Sigmoid colon (tissue), 7 donors: ENCODE results near the gene IL1RAPL1. TPM values are rescaled to one million over a fixed set of nuclear protein-coding genes. Genes with fewer than 3 reads are reported as not detected.

Experiments
- DNase-seq: peaks from one replicate; pipeline ENCODE4 v3.0.0-alpha.2; 2019
- H3K27ac ChIP-seq, 4 donors: fragments of 200-600 bp; sonication (generic); one replicate each; pipeline ENCODE4 v1.5.1; 2016 to 2019; ENCODE audit warnings: mild to moderate bottlenecking in 1 of 4
- H3K27me3 ChIP-seq, 3 donors: fragments of 200-600 bp; sonication (generic); one replicate each; pipeline ENCODE4 v1.5.1; 2019; ENCODE audit warnings: mild to moderate bottlenecking in 1 of 3
- H3K36me3 ChIP-seq, 4 donors: fragments of 200-600 bp; sonication (generic); one replicate each; pipeline ENCODE4 v1.5.1; 2016 to 2019
- H3K4me1 ChIP-seq, 4 donors: fragments of 200-600 bp; sonication (generic); one replicate each; pipeline ENCODE4 v1.5.1; 2017 to 2019
- H3K4me3 ChIP-seq, 4 donors: fragments of 200-600 bp; sonication (generic); one replicate each; pipeline ENCODE4 v1.5.1; 2017 to 2019; ENCODE audit warnings: mild to moderate bottlenecking in 2 of 4, moderate library complexity in 1 of 4
- H3K9me3 ChIP-seq, 4 donors: fragments of 200-600 bp in 3 of 4; sonication (generic) in 3 of 4; one replicate each; pipeline versions ENCODE4 v1.5.1 to v1.6.1; 2013 to 2019
- EP300 ChIP-seq, 4 donors: sonication (generic); formaldehyde crosslinking; IDR thresholded peaks; one replicate each; pipeline ENCODE4 v1.6.1; 2017; ENCODE audit warnings: antibody characterized with exemption in 4 of 4
- POLR2A ChIP-seq, 2 donors: fragments of 450-650 bp; IDR thresholded peaks; one replicate each; pipeline ENCODE4 v1.6.1; 2016; ENCODE audit warnings: antibody characterized with exemption in 2 of 2, mild to moderate bottlenecking in 2 of 2, moderate library complexity in 2 of 2
- POLR2AphosphoS5 ChIP-seq, 4 donors: sonication (generic); formaldehyde crosslinking; IDR thresholded peaks; one replicate each; pipeline ENCODE4 v1.6.1; 2017; ENCODE audit warnings: antibody characterized with exemption in 4 of 4
- WGBS, 2 donors: extraction: QIAGEN DNeasy Blood & Tissue Kit; methylation state at CpG; one replicate each; pipeline ENCODE4 v1.1.7; 2013; 5-methylcytosine and 5-hydroxymethylcytosine counted together
- intact Hi-C: fragments of 100-400 bp; cut with DNase I; formaldehyde crosslinking; loops from one replicate; pipeline ENCODE4 v1.15.1; 2023
- polyA plus RNA-seq, 3 donors: library from polyadenylated mRNA; stranded (reverse); fragments of 200-250 nt; gene quantifications; one replicate each; pipeline ENCODE4 v1.2.3, GENCODE V29; 2013
- total RNA-seq, 4 donors: library from RNA; depleted of rRNA; stranded (reverse); fragments of >200 nt; gene quantifications; one replicate each; pipeline ENCODE4 v1.1.0, GENCODE V29; 2016
- TF ChIP-seq, protein P1 (sequence below), 4 experiments: fragments of 450-650 bp in 3 of 4; fragments of 200-600 bp in 1 of 4; IDR thresholded peaks; one replicate each; pipeline ENCODE4 v1.5.1; 2016 to 2019; ENCODE audit warnings: antibody characterized with exemption in 4 of 4, mild to moderate bottlenecking in 3 of 4, moderate library complexity in 2 of 4
- donor health status: healthy with polysubstance abuse.
- donor health status: Bipolar disorder and iron deficiency.
- donor health status: healthy.

IL1RAPL1 gene
- total and polyA plus RNA-seq, 7 donors: 0.07 to 2.5 (median 1.2) TPM; not detected in 2

DNA sequence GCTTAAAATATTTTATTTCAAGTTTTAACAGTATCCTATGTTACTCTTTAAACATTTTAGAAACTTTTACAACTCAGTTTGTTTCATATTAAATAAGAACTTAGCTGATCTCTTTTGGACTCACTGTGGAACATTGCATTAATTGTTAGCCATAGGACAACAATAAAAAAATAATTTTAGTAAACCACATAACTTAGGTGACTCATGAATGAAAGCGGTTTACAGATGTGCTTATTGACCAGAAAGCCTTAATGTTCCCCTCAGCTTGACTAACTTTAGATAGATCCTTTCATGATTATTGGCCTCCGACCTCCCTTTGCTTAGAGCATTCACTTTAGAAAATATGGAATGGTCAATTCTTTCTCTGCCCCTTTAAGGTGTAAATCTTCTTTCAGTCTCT is 844.6 kb downstream of the IL1RAPL1 start:
- TF ChIP-seq POLR2A (IDR thresholded peaks at IDR 0.05): no peak
- TF ChIP-seq, protein P1, sequence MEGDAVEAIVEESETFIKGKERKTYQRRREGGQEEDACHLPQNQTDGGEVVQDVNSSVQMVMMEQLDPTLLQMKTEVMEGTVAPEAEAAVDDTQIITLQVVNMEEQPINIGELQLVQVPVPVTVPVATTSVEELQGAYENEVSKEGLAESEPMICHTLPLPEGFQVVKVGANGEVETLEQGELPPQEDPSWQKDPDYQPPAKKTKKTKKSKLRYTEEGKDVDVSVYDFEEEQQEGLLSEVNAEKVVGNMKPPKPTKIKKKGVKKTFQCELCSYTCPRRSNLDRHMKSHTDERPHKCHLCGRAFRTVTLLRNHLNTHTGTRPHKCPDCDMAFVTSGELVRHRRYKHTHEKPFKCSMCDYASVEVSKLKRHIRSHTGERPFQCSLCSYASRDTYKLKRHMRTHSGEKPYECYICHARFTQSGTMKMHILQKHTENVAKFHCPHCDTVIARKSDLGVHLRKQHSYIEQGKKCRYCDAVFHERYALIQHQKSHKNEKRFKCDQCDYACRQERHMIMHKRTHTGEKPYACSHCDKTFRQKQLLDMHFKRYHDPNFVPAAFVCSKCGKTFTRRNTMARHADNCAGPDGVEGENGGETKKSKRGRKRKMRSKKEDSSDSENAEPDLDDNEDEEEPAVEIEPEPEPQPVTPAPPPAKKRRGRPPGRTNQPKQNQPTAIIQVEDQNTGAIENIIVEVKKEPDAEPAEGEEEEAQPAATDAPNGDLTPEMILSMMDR (IDR thresholded peaks at IDR 0.05): no peak
- no peak for TF ChIP-seq POLR2AphosphoS5 (IDR thresholded peaks at IDR 0.05)

DNA sequence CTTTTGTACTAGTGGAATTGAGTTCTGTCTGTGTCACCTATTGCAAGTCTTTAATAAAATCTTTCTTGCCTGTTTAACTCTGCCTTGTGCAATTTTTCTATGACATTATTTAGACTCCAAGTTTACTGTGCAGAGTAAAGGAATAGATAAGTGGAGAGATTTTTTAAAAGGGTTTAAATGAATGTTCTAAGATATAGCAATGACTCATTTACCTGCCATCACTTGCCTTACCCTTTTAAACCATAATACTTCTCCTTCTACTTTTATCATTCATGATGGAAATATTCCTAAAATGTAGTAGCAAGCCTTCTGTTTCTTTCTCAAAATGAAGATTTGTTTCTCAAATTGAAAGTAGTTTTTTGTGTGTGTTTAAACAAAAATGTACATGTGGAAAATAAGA is 845.3 kb downstream of the IL1RAPL1 start:
- Histone ChIP-seq H3K36me3 (no peaks in the 10 kb centered on the region), H3K4me1 (no peaks in the 10 kb centered on the region), H3K27ac (no peak overlapping the region), H3K9me3 (no peaks in the 10 kb centered on the region), H3K4me3 (no peak overlapping the region), H3K27me3 (no peaks in the 10 kb centered on the region)
- intact Hi-C loops: no loop called here
- no peak for DNase-seq
- TF ChIP-seq POLR2A (IDR thresholded peaks at IDR 0.05) (no peak), POLR2AphosphoS5 (IDR thresholded peaks at IDR 0.05) (no peak), EP300 (IDR thresholded peaks at IDR 0.05) (no peak)
- TF ChIP-seq, protein P1 (IDR thresholded peaks at IDR 0.05): no peak

More for the DNA sequence above, 844.6 kb downstream of the IL1RAPL1 start:
- H3K4me3 ChIP-seq: no peak overlapping the region
- intact Hi-C loops: no loop called here
- 91 to 93% methylated on average over 2 of the region's 2 CpGs for WGBS, 2 donors
- no peak for DNase-seq
- no peaks in the 10 kb centered on the region for H3K9me3 ChIP-seq
- no peaks in the 10 kb centered on the region for H3K4me1 ChIP-seq
- H3K27me3 ChIP-seq: no peaks in the 10 kb centered on the region
- no peak overlapping the region for H3K27ac ChIP-seq
- no peaks in the 10 kb centered on the region for H3K36me3 ChIP-seq

DNA sequence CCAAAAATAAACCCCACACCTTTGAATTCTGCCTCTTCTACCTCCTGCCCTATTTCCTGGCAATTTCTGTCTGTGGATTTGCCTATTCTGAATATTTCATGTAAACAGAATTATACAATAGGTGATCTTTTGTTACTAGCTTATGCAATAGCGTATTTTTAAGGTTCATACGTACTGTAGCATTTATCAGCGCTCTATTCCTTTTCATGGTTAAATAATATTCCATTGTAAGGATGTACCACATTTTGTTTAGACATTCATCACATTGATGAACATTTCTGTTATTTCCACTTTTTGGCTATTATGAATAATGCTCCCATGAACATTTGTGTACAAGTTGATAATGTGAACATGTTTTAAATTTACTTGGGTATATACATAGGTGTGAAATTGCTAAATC is 847.7 kb downstream of the IL1RAPL1 start:
- Histone ChIP-seq H3K27ac (no peak overlapping the region), H3K9me3 (no peaks in the 10 kb centered on the region), H3K4me1 (no peaks in the 10 kb centered on the region), H3K4me3 (no peak overlapping the region), H3K36me3 (no peaks in the 10 kb centered on the region), H3K27me3 (no peaks in the 10 kb centered on the region)
- no peak for DNase-seq
- 96 to 97% methylated on average over 3 of the region's 3 CpGs for WGBS, 2 donors
- TF ChIP-seq POLR2AphosphoS5 (IDR thresholded peaks at IDR 0.05) (no peak), EP300 (IDR thresholded peaks at IDR 0.05) (no peak), POLR2A (IDR thresholded peaks at IDR 0.05) (no peak)
- TF ChIP-seq, protein P1 (IDR thresholded peaks at IDR 0.05): no peak
- intact Hi-C loops: no loop called here

DNA sequence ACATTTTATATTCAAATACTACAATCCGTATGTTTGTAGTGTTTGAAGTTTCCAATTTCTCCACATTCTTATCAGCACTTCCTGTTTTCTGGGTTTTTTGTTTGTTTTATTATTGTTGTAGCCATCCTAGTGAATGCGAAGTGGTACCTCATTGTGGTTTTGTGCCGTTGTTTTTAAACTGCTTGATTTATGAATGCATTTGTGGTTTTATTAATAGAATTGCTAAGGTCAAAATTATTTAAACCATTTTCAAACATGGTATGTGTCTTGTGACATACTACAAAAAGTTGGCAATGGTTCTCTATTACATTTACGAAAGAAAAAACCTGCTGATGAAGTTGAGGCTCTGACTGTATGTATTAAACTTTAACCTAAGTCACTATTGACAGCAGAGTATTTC is 848.1 kb downstream of the IL1RAPL1 start:
- WGBS, 2 donors: 57 to 68% methylated on average over 4 of the region's 4 CpGs
- DNase-seq: no peak
- Histone ChIP-seq H3K27ac (no peak overlapping the region), H3K4me3 (no peak overlapping the region), H3K36me3 (no peaks in the 10 kb centered on the region), H3K9me3 (no peaks in the 10 kb centered on the region), H3K27me3 (no peaks in the 10 kb centered on the region), H3K4me1 (no peaks in the 10 kb centered on the region)
- TF ChIP-seq EP300 (IDR thresholded peaks at IDR 0.05): no peak
- TF ChIP-seq POLR2AphosphoS5 (IDR thresholded peaks at IDR 0.05): no peak
- TF ChIP-seq POLR2A (IDR thresholded peaks at IDR 0.05): no peak
- TF ChIP-seq, protein P1 (IDR thresholded peaks at IDR 0.05): no peak
- intact Hi-C loops: no loop called here

DNA sequence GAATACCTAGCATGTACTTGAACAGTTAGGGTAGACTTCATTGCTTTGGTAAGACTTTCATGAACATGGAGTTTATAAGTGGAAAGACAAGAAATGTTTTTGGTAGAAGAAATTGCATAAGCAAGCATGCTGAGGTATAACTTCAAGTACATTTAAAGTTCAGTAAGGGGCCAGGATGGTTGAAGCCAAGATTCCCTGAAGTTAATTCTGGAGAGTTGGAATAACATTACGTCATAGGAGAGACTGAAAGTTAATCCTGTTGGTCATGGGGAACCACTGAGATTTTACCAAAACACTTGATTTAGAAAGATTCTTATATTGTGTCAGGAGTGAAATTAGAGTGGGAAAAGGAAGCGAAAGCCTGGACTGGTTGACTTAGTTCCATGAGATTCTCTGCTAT is 860.6 kb downstream of the IL1RAPL1 start:
- H3K4me1 ChIP-seq: no peaks in the 10 kb centered on the region
- no peaks in the 10 kb centered on the region for H3K9me3 ChIP-seq
- DNase-seq: no peak
- intact Hi-C loops: no loop called here
- H3K4me3 ChIP-seq: no peak overlapping the region
- H3K27ac ChIP-seq: no peak overlapping the region
- no peaks in the 10 kb centered on the region for H3K36me3 ChIP-seq
- H3K27me3 ChIP-seq: no peaks in the 10 kb centered on the region
- 90 to 95% methylated on average over 2 of the region's 2 CpGs for WGBS, 2 donors
- no peak for TF ChIP-seq POLR2A (IDR thresholded peaks at IDR 0.05)
- TF ChIP-seq, protein P1 (IDR thresholded peaks at IDR 0.05): no peak
- TF ChIP-seq POLR2AphosphoS5 (IDR thresholded peaks at IDR 0.05): no peak
- TF ChIP-seq EP300 (IDR thresholded peaks at IDR 0.05): no peak
